Frontal cortex (tissue), 4 donors: ENCODE measurements around the gene TAS1R3. TPM values are rescaled to one million over a fixed set of nuclear protein-coding genes. Genes with fewer than 3 reads are reported as not detected.
"Not testable (repeated sequence)": the region's sequence is repeated elsewhere in the genome, so short reads cannot be mapped to it uniquely, and the experiment has no call there.

Experiments
- DNase-seq, 2 donors: peaks; one replicate each; pipeline ENCODE4 v3.0.0; 2012; ENCODE audit warnings: low spot score in 2 of 2
- FAIRE-seq: peaks from 2 replicates; lab custom pipeline; 2012; peaks lifted over from hg19 to GRCh38; lab: Jason Lieb, UNC
- total RNA-seq: library from RNA; depleted of rRNA; stranded (reverse); fragments of >200 nt; gene quantifications from one replicate; pipeline ENCODE4 v1.2.3, GENCODE V29; 2014
- donor health status: control.
- donor health status: control.
- donor health status: control.

TAS1R3 gene
- total RNA-seq, 1 donor from 2014 or later = 0.41 TPM

DNA sequence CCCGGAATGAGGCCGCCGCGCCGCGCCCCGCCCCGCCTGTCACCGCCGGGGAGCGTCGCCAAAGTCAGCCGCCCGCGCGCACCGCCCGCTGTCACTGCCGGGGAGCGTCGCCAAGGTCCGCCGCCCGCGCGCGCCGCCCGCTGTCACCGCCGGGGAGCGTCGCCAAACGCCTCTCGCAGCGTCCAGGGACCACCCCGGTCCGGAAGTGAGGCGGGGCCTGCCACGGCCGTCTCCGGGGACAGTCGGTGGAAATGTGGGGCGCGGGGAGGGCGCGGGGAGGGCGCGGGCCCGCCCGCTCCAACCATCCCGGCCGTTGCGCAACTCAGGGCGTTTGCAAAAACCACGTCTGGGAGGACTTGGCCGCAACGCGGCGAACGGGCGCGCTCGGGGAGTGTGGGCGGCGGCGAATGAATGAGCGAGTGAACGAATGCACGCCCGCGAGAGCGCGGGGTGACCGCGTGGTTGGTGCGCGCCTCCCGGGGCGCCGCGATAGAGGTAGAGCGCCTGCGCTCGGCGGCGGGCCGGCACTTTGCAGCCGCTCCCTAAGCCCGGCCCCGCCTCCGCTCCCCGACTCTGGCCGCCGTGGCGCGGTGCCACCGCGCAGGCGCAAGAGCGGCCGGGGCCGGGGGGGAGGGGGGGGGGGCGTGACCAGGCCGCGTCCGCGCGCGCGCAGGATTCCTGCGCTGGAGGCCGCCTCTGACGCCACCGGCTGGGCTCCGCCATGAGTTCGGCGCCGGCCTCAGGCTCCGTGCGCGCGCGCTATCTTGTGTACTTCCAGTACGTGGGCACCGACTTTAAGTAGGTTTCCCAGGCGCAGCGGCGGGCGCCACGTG, 22.9 kb upstream of the TAS1R3 start, which contains the start of the genes ACAP3 and PUSL1:
Gene ACAP3 (minus strand): TSS at position 8 of the 833 bp plus-strand sequence. CDS start 115 bp downstream, outside the sequence.
Gene PUSL1 (plus strand): TSS at position 675 of the 833 bp plus-strand sequence. CDS start 47 bp downstream, at position 722.
- FAIRE-seq (no peak), DNase-seq (peak; percentile 96 to 99)

DNA sequence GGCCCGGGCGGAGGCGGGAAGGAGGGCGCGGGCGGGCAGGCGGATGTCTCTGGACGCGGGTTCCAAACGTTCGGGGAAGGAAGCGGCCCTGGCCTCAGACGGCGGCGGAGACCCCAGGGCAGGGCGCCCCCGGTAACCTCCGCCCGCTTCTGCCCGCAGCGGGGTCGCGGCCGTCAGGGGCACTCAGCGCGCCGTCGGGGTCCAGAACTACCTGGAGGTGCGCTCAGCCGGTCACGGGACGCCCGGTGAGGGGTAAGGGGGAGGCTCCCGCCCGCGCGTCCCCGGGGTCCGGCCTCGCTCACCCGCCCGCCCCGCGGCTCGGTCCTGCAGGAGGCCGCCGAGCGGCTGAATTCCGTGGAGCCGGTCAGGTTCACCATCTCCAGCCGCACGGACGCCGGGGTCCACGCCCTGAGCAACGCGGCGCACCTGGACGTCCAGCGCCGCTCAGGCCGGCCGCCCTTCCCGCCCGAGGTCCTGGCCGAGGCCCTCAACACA, 22.3 kb upstream of the TAS1R3 start:
- FAIRE-seq = no peak
- DNase-seq = no peak

DNA sequence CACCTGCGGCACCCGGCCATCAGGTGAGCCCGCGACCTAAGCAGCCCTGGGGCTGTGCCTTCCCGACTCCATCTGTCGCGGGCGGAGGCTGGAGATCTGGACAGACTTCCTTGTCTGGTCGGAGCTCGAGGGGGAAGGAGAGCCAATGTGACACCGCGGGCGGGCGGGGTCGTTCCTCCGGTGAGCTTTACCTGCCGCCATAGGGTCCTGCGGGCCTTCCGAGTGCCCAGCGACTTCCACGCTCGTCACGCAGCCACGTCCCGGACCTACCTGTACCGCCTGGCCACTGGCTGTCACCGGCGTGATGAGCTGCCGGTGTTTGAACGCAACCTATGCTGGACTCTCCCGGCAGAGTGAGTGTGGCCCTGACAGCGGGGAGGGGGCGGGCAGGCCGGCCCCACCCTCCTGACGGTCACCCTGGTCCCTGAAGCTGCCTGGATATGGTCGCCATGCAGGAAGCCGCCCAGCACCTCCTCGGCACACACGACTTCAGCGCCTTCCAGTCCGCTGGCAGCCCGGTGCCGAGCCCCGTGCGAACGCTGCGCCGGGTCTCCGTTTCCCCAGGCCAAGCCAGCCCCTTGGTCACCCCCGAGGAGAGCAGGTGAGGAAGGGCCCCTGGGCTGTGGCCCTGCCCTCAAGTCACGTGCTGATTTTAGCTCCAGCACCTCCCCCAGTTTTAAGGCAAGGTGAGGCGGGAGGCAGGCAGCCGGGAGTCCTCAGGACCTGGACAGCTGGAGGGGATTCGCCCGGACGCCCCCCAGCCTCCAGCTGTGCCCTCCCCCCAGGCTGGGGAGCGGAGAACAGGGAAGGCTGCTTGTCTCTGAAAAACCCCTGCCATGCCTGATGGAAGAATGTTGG, 21.6 kb upstream of the TAS1R3 start:
- FAIRE-seq = no peak
- DNase-seq = no peak

DNA sequence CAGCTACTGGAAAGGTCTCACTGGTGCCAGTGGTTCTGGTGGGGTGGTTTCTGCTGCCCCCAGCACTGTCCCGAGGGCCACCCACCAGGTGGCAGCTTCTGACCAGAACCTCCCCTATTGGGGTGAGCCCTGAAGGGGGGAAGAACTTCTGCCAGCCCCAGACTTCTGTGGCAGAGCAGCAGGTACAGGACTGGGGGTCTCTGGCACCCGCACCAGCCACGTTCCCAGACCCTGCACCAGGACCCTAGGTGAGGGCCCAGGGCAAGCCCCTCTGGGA, 21.0 kb upstream of the TAS1R3 start:
- no peak for DNase-seq
- no peak for FAIRE-seq

DNA sequence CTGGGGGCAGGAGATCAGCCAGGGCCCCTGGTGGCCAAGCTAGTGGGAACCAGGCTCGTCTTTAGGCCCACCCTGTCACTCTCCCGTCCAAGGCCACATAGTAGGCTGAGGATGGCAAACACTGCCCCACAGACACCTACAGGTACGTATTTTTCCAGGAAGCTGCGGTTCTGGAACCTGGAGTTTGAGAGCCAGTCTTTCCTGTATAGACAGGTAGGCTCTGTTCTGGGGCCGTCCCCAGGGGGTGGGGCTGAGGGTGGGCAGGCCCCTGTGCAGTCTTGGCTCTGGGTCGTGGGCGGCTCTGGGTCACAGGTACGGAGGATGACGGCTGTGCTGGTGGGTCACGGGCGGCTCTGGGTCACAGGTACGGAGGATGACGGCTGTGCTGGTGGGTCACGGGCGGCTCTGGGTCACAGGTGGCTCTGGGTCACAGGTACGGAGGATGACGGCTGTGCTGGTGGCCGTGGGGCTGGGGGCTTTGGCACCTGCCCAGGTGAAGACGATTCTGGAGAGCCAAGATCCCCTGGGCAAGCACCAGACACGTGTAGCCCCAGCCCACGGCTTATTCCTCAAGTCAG, 20.5 kb upstream of the TAS1R3 start:
- FAIRE-seq = no peak

DNA sequence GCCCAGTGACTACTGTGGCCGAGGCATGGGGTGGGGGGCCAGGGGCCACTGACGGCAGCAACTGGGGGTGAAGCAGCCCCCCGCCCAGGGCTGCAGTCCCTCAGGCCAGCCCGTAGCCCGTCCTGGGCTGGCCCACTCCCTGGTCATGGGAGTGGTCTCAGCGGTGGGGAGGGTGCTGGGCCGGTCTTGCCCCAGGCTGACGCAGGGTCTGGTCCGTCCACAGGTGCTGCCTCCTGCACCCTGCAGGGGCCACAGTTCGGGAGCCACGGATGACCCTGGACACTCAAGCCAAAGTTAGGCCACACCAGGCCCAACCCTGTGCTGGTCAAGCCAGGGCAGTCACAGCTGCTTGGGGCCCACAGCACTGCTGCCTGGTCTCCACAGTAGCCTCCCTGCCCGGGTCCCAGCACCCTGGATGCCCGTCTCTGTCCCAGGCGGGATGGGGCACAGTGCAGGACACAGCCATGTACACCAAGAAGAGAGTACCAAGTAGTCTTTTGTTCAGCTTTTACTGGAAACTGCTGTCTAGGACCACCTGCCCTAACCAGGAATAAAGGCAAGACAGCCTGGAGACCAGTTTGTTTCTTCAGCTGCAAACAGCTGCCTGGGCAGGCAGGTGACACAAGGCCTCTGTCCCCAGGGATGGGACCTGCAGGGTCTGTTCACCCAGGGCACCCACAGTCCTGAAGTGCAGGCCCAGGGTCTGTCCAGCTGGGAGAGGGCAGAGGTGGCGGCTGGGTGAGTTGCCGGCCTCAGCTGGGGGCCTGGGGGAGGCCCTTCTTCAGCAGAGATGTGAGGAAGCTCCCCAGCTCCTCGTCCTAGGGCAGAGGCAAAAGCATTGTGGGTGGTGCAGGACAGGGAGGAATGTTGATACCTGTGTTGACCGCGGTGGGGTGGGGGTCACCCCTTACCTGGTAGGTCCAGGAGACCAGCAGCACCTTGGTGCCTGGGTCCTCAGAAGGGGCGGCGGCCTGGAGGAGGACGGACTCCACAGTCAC, 19.7 kb upstream of the TAS1R3 start:
- DNase-seq (no peak), FAIRE-seq (no peak)

More for the DNA sequence above, 20.5 kb upstream of the TAS1R3 start:
- no peak for DNase-seq

DNA sequence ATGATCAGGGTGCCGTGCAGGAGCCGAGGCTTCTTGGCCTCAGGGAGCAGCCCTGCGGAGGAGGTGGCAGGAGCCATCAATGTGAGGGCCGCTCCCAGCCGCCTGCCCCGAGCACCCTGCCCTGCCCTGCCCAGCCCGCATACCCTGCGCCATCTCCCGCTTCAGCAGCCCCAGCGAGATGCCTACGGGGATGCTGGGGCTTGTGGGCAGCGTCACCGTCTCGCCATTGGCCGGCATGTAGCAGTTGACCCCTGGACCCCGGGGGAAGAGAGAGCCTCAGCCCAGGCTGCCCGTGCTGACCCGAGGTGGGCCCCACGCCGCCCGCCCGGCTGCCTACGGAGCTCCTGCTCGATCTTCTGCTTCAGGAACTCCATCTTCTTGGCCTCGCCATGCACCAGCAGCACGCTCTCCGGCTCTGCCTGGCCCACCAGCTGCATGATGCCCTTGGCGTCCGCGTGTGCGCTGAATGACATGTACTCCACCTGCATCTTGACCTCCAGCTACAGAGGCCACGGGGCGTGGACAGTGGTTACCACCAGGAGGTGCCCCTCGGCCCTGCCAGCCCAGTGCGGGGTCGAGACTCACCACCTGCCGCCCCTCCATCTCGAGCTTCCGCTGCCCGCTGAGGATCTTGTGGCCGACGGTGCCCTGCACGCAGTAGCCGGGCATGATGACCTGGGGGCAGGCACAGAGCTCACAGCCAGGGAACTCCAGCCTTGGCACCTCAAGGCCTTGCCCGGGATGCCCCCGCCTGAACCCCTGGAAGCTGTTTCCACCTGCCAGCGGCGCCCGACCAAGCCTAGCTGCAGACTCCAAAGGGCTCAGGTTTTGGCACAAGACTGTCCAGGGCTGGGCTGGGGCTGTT, 18.4 kb upstream of the TAS1R3 start:
- FAIRE-seq = no peak

DNA sequence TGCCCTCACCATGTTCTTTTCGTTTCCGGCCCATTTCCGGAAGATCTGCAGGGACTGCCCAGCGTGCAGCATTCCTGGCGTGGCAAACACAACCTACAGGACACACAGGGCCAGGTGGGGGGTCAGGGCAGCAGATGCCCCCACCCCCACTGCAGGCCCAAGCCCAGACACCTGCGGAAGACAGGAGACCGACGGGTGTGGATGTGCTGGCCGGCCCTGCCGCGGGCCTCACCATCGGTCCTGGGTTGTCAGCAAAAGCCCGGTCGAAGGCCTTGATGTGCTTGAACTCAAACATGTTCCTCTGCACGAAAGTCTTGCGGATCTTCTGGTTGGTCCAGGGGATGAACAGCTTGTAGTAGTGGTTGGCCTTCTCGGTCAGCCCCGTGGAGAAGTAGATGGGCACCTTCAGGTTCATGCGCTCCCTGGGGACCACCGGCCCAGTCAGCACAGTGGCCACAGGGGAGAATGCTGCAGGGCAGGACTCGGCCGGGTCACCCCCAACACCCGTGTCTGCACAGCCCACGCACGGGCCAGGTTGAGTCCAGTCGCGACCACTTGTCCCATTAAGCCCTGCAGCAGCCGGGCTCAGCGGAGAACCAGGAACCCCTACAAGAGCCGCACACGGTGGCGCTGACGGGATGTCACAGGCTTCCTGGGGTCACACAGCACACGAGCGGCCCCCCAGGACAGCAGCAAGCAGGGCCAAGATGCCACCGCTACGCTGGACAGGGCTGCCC, 17.4 kb upstream of the TAS1R3 start:
- FAIRE-seq = no peak
- no peak for DNase-seq

More for the DNA sequence above, 18.4 kb upstream of the TAS1R3 start:
- DNase-seq = no peak

DNA sequence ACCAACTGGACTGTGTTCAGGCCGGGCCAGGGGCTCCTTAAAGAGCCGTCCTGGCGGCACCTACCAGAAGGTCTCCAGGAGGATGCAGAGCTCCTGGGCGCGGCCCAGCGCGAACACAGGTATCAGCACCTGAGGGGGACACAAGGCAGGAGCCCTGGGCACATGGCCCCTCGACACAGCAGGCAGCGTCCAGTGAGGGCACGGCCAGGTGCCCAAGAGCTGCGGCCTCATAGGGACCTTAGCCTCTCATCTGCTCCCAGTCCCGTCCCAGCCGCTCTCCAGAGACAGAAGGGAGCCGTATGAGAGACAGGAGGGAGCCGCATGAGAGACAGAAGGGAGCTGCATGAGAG, 16.9 kb upstream of the TAS1R3 start:
- DNase-seq (no peak), FAIRE-seq (no peak)

DNA sequence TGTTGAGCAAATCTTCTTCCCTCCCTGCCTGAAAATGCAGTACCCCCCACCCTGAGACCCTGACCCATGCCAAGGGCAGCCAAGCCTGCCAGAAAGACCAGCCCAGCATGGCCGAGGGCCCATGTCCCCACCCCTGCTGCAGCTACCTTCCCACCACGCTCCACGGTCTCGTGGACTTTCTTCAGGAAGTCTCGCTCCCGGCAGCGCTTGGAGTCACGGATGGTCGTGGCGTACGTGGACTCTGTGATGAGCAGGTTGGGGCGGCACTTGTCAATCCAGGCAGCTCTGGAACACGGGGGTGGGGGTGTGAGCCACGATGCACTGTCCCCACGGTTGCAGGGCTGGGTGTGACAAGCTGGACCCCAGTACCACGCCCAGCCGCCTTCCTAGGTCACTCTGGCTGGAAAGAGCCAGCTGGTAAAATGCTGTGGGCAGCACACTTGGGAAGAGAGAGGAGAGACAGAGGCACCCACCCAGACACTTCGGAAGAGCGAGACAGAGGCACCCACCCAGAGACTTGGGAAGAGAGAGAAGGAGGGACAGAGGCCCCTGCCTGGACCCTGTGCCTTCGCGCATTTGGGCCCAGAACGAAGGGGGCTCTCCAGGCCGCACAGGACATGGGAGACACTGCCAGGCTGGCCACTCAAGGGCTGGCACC, 16.3 kb upstream of the TAS1R3 start:
- FAIRE-seq = no peak
- no peak for DNase-seq

DNA sequence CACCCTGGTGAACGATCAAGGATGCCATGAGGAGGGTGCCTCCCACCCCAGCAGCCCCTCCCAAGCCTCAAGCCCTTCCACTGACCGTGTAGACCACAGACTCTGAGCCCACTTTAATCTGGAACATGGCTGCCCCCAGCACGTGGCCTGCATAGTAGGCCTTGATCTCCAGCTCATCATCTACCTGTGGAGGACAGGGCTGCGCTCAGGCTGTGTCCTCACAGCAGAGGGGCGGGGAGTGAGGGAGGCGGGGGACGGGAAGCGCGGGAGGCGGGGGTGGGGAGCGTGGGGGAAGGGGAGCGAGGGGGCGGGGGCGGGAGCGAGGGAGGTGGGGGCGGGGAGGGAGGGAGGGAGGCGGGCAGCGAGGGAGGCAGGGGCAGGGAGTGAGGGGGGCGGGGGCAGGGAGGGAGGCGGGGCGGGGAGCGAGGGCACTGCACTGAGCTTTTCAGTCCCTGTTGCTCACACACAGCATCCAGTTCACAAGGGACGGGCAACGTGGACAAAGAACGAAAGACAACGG, 15.6 kb upstream of the TAS1R3 start:
- DNase-seq (no peak), FAIRE-seq (no peak)

DNA sequence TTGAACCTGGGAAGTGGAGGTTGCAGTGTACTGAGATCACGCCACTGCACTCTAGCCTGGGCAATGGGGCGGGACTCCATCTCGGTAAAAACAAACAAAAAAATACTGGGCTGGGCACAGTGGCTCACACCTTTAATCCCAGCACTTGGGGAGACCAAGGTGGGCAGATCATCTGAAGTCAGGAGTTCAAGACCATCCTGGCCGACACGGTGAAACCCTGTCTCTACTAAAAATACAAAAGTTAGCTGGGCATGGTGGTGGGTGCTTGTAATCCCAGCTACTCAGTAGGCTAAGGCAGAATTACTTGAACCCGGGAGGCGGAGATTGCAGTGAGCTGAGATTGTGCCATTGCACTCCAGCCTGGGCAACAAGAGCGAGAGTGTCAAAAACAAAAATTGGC, 14.9 kb upstream of the TAS1R3 start:
- DNase-seq, FAIRE-seq: not testable (repeated sequence)

DNA sequence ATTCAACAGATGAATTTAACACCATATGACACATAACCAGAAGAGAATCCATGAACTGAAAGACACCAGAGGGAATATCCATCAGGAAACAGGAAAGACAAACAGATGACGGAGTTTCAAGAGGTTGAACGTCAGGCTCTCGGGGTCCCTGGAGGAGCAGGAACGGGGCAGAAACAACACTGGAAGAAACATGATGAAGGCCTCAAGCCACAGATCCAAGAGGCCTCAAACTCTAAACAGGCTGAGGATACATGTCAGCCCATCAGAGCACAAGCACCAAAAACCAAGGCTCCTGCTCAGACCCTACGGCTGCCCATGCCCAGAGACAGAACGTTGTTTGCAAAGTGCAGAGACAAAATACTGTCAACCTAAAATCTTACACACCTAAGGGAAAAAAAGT, 13.7 kb upstream of the TAS1R3 start:
- FAIRE-seq = no peak
- DNase-seq = no peak

DNA sequence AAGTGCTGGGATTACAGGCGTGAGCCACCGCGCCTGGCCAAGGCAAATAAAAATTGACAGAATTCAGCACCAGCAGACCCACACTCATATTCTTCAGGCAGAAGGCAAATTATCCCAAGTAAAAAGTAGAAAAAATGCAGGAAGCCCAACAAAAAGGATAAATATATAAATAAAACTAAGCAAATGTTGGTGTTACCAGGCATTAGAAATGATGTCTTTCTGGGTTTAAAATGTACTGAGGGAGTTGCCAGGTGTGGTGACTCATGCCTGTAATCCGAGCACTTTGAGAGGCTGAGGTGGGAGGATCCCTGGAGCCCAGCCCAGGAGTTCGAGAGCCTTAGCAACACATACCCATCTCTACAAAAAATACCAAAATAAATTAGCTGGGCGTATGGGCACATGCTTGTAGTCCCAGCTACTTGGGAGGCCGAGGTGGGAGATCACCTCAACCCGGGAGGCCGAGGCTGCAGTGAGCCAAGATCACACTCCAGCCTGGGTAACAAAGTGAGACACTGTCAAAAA, 12.9 kb upstream of the TAS1R3 start:
- FAIRE-seq = no peak
- DNase-seq = no peak

DNA sequence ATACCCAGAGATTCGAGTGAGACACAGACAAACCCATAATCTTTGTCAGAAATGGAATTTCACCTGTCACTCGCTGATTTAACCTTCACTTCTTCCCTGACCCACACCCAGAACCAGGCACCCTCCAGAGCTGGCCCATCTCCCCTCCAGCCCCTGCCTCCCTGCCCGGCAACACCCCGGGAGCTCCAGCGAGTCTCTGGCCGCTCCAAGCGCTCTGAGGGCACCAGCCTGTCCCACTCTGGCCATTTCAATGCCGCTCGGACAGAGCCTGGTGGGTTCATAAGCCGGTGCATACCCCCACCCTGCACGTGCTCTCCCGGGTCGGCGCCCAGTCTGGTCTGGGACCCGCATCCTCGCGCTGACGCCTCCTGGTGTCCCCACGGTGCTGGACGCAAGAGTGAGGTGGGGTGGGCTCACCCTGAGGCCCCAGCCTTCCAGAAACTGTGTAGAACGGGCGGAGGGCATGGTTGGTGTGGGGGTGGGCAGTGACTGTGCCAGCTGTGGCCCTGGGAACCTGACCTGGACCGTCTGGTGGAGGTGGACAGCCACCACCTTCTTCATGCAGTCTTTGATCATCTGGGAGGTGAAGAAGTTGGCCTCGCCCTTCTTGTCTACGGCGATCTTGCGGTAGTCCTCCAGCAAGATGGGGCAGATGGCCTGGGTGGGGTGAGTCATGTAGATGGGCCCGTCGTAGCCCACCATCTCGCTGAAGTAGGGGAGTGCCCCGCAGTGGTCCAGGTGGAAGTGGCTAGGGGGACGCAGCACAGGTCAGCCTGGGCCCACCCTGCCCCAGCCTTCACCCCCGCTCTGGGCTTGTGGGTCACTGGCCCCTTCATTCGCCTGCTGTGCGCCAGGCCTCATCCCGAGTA, 12.1 kb upstream of the TAS1R3 start:
- DNase-seq (no peak), FAIRE-seq (no peak)

DNA sequence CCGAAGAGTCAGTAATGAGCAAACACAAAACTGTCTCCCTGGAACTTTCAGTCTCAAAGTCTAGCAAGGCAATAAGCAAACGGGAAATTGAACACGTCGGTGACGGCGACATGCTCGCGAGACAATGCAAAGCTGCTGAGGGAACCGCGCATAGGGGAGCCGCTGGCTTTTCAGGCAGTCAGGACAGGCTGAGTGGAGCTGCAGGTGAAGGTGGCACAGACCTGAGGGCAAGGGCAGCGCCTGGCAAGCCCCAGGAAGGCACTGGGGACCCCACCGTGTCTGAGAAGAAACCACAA, 11.5 kb upstream of the TAS1R3 start:
- no peak for FAIRE-seq
- DNase-seq = no peak
